HepG2 (cell line): ENCODE data around the gene IL1RL2. TPM values are rescaled to one million over a fixed set of nuclear protein-coding genes. Genes with fewer than 3 reads are reported as not detected.
A peak's percentile ranks its signal among the peaks of the same experiment; 100 is the strongest.

Source experiments
- BHLHE40 ChIP-seq: IDR thresholded peaks from 2 replicates; pipeline ENCODE4 v1.6.1; 2011; ENCODE audit warnings: low read length, improper control_type of control experiment
- CBX1 ChIP-seq: IDR thresholded peaks from one replicate; pipeline ENCODE4 v1.6.1; 2016; ENCODE audit warnings: antibody characterized with exemption, low read depth
- FOXP4 ChIP-seq: sonication (generic); formaldehyde crosslinking; IDR thresholded peaks from 2 replicates; pipeline ENCODE4 v1.4.0; 2020; ENCODE audit warnings: missing genetic modification reagents
- GABPB1 ChIP-seq: IDR thresholded peaks from 2 replicates; pipeline ENCODE4 v1.6.1; 2016; ENCODE audit warnings: mild to moderate bottlenecking, missing genetic modification reagents, moderate library complexity, missing compliant biosample characterization
- GRHL1 ChIP-seq: sonication (generic); formaldehyde crosslinking; conservative IDR thresholded peaks from 2 replicates; pipeline ENCODE4 v1.8.0; 2022; ENCODE audit warnings: missing genetic modification reagents
- HNF4A ChIP-seq: sonication (generic); formaldehyde crosslinking; IDR thresholded peaks from 2 replicates; pipeline ENCODE4 v1.4.0; 2020; ENCODE audit warnings: missing genetic modification reagents
- LCORL ChIP-seq, 2 experiments: fragments of 450-650 bp in 1 of 2; sonication (generic) in 1 of 2; formaldehyde crosslinking in 1 of 2; IDR thresholded peaks; 2 replicates each; pipeline versions ENCODE4 v1.5.0 to v1.6.1; 2017 to 2020; ENCODE audit warnings: antibody characterized with exemption in 1 of 2, missing genetic modification reagents in 1 of 2
- TBX3 ChIP-seq: fragments of 450-650 bp; IDR thresholded peaks from 2 replicates; pipeline ENCODE4 v1.6.1; 2017; ENCODE audit warnings: antibody characterized with exemption, mild to moderate bottlenecking, inconsistent platforms, borderline replicate concordance
- TEAD3 ChIP-seq: optimal IDR thresholded peaks from 2 replicates; pipeline ENCODE3; 2016; ENCODE audit warnings: borderline replicate concordance
- ZNF264 ChIP-seq: sonication (generic); formaldehyde crosslinking; IDR thresholded peaks from 2 replicates; pipeline ENCODE4 v1.4.0; 2020; ENCODE audit warnings: missing genetic modification reagents
- ZNF451 ChIP-seq: sonication (generic); formaldehyde crosslinking; IDR thresholded peaks from 2 replicates; pipeline ENCODE4 v1.5.0; 2020; ENCODE audit warnings: mild to moderate bottlenecking, missing genetic modification reagents
- ZNF503 ChIP-seq: sonication (generic); formaldehyde crosslinking; IDR thresholded peaks from 2 replicates; pipeline ENCODE4 v1.4.0; 2020; ENCODE audit warnings: missing genetic modification reagents
- ZNF605 ChIP-seq: sonication (generic); formaldehyde crosslinking; IDR thresholded peaks from 2 replicates; pipeline ENCODE4 v1.8.0; 2022; ENCODE audit warnings: mild to moderate bottlenecking, missing genetic modification reagents
- ZNF609 ChIP-seq: sonication (generic); formaldehyde crosslinking; IDR thresholded peaks from 2 replicates; pipeline ENCODE4 v1.4.0; 2020; ENCODE audit warnings: mild to moderate bottlenecking, missing genetic modification reagents, borderline replicate concordance
- ZNF670 ChIP-seq: sonication (generic); formaldehyde crosslinking; IDR thresholded peaks from 2 replicates; pipeline ENCODE4 v1.8.0; 2022; ENCODE audit warnings: mild to moderate bottlenecking, missing genetic modification reagents, borderline replicate concordance
- polyA plus RNA-seq, 8 experiments: library from polyadenylated mRNA; depleted of rRNA in 3 of 8; stranded (reverse) in 7 of 8; unstranded in 1 of 8; fragments of >200 nt; fragmentation: Illumina TruSeq in 4 of 8; extraction: Trizol in 4 of 8; gene quantifications; 2 replicates each; pipeline versions ENCODE4 v1.2.1 to v1.2.3, GENCODE V29; 2011 to 2016; ENCODE audit warnings: low read depth in 4 of 8, missing spikeins in 1 of 8, mixed read lengths in 1 of 8; ENCODE audit not compliant: insufficient read depth in 1 of 8
- total RNA-seq, 5 experiments: library from RNA; depleted of rRNA; stranded (reverse); fragments of >200 nt; fragmentation: Illumina TruSeq; extraction: Trizol; gene quantifications; 2 replicates each; pipeline ENCODE4 v1.2.3, GENCODE V29; 2016; ENCODE audit warnings: low read depth in 1 of 5
- TF ChIP-seq, protein P1 (sequence below): sonication (generic); formaldehyde crosslinking; IDR thresholded peaks from 2 replicates; pipeline ENCODE4 v1.4.0; 2020; ENCODE audit warnings: missing genetic modification reagents

Gene IL1RL2
- total and polyA plus RNA-seq, 2 of the 13 experiments (the other 11 are each of a cell fraction or from before 2014, with no cell fraction given) = 0.03 TPM; not detected in 1

DNA sequence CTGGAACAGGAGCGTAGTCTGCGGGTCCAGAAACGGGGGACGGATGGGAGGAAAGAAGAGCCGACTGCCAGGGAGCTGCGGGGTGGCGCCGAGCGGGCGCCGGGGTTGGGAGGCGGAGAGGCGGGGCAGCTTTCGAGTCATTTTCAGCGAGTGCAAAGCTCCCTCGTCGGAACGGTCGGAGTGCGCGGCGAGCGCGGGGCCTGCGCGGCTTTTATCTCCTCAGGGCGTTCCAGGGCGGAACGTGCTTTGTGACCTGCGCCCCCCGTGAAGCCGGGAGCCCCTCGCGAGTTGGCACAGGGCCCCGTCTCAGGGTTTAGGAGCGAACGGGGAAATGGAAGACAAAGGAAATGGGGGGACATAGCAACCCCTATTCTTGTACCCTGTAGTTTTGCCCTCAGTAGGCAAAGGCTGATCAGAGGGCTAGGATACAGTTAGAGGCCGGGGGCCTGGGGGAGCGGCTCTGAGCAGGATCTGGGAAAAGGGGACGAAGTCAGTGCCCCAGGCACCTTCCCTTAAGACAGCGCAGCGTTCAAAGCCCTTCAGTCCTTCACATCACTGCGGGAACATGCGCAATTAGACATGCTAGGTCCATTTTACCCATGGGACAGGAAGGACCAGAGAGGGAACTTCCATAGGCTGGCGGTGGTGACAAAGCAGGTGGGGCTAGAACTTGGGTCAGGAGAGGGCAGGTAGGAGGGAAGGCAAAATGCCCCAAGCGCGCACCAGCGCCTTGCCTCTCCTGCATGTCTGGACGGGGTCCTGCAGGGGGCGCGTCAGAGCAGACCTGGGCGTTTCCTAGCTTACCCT lies 64.4 kb downstream of the IL1RL2 start (continued):
- TF ChIP-seq TBX3 (no peak), HNF4A (CRISPR knock-in tag) (peak; percentile 11; the same call in 1 of the 2 replicates), LCORL (IDR thresholded peaks at IDR 0.05) (no peak), LCORL (CRISPR knock-in tag; IDR thresholded peaks at IDR 0.05) (0 out of 2 replicates have a peak, but pooled peaks have one; percentile 45), ZNF503 (CRISPR knock-in tag) (0 out of 2 replicates have a peak, but pooled peaks have one; percentile 34), GABPB1 (CRISPR knock-in tag) (no peak), ZNF264 (CRISPR knock-in tag) (no peak), ZNF605 (CRISPR knock-in tag) (0 out of 2 replicates have a peak, but pooled peaks have one; percentile 31), FOXP4 (CRISPR knock-in tag) (no peak), ZNF451 (CRISPR knock-in tag) (peak; percentile 35; the same call in 1 of the 2 replicates), GRHL1 (CRISPR knock-in tag) (no peak), BHLHE40 (0 out of 2 replicates have a peak, but pooled peaks have one; percentile 8), TEAD3 (peak; percentile 57), ZNF609 (peak; percentile 25; the same call in 1 of the 2 replicates), CBX1 (peak; percentile 46), ZNF670 (CRISPR knock-in tag) (no peak)
- TF ChIP-seq, protein P1, sequence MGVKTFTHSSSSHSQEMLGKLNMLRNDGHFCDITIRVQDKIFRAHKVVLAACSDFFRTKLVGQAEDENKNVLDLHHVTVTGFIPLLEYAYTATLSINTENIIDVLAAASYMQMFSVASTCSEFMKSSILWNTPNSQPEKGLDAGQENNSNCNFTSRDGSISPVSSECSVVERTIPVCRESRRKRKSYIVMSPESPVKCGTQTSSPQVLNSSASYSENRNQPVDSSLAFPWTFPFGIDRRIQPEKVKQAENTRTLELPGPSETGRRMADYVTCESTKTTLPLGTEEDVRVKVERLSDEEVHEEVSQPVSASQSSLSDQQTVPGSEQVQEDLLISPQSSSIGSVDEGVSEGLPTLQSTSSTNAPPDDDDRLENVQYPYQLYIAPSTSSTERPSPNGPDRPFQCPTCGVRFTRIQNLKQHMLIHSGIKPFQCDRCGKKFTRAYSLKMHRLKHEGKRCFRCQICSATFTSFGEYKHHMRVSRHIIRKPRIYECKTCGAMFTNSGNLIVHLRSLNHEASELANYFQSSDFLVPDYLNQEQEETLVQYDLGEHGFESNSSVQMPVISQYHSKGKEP (CRISPR knock-in tag) = no peak
